Osteoblast (primary cell): ENCODE data around the gene PEX11B. TPM values are rescaled to one million over a fixed set of nuclear protein-coding genes. Genes with fewer than 3 reads are reported as not detected.

Experiments
- DNase-seq: peaks from one replicate; pipeline ENCODE4 v3.0.0; 2011; ENCODE audit warnings: low spot score, mixed read lengths; ENCODE audit not compliant: insufficient read length; ENCODE audit errors: missing footprints
- H2AFZ ChIP-seq: 2 replicates; pipeline ENCODE4 v1.6.0; 2011; ENCODE audit warnings: mild to moderate bottlenecking, low read length
- H3K27ac ChIP-seq: 2 replicates; pipeline ENCODE4 v1.5.1; 2011; ENCODE audit warnings: mild to moderate bottlenecking, low read depth, low read length, moderate library complexity
- H3K27me3 ChIP-seq: 2 replicates; pipeline ENCODE4 v1.6.0; 2012; ENCODE audit warnings: mild to moderate bottlenecking, control low read depth, inconsistent platforms, low read length, moderate library complexity; ENCODE audit not compliant: insufficient read depth
- H3K36me3 ChIP-seq: 2 replicates; pipeline ENCODE4 v1.5.1; 2011; ENCODE audit warnings: mild to moderate bottlenecking, low read length, control low read depth, moderate library complexity; ENCODE audit not compliant: insufficient read depth
- H3K4me1 ChIP-seq: 2 replicates; pipeline ENCODE4 v1.5.1; 2011; ENCODE audit warnings: mild to moderate bottlenecking, low read length, control low read depth, moderate library complexity; ENCODE audit not compliant: insufficient read depth
- H3K4me2 ChIP-seq: 2 replicates; pipeline ENCODE4 v1.6.0; 2011; ENCODE audit warnings: mild to moderate bottlenecking, low read length; ENCODE audit not compliant: insufficient read depth
- H3K4me3 ChIP-seq: fragments of 200-600 bp; sonication (generic); 3 replicates; pipeline ENCODE4 v1.5.1; 2012; ENCODE audit warnings: mild to moderate bottlenecking, low read length, inconsistent platforms; ENCODE audit not compliant: insufficient read depth
- H3K79me2 ChIP-seq: 2 replicates; pipeline ENCODE4 v1.6.0; 2012; ENCODE audit warnings: mild to moderate bottlenecking, low read length, control low read depth, inconsistent platforms; ENCODE audit not compliant: insufficient read depth
- H3K9me3 ChIP-seq: 2 replicates; pipeline ENCODE4 v1.5.1; 2011; ENCODE audit warnings: low read depth, low read length, control low read depth
- H4K20me1 ChIP-seq: 2 replicates; pipeline ENCODE4 v1.6.0; 2012; ENCODE audit warnings: mild to moderate bottlenecking, low read length, control low read depth; ENCODE audit not compliant: insufficient read depth
- total RNA-seq: library from RNA; depleted of rRNA; stranded (reverse); fragments of >200 nt; gene quantifications from 2 replicates; pipeline ENCODE4 v1.2.3, GENCODE V29; 2012
- TF ChIP-seq, protein P1 (sequence below): IDR thresholded peaks from 2 replicates; pipeline ENCODE4 v1.5.1; 2011; ENCODE audit warnings: mild to moderate bottlenecking, low read depth, low read length, moderate library complexity; ENCODE audit errors: extremely low read depth

PEX11B gene
- total RNA-seq, 1 donor = 20.3 TPM

DNA sequence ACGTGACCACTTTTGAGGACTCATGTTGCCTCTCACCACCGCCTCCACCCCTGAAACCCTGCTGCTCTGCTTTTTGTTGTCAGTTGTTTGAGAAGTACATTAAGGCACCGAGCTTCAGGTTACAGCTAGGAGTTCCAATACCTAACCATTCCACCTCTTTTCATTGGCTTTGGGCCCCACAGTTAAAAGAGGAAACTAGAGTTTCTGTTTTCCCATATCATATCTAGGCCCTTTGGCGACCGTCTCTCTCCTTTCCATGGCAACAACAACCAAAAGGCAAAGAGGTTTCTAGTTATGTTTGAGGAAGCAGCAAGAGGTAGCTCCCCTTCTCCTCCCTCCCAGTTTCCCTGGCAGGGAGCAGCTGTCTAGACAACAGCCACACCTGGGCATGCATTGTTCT is 38.7 kb downstream of the PEX11B start:
- Histone ChIP-seq H2AFZ (no peak overlapping the region), H3K4me3 (no peak overlapping the region), H4K20me1 (no peaks in the 10 kb centered on the region), H3K9me3 (no peaks in the 10 kb centered on the region), H3K36me3 (no peaks in the 10 kb centered on the region), H3K4me1 (peaks cover 9% of the 10 kb centered on the region), H3K27me3 (no peaks in the 10 kb centered on the region), H3K79me2 (no peaks in the 10 kb centered on the region), H3K27ac (no peak overlapping the region), H3K4me2 (no peak overlapping the region)
- TF ChIP-seq, protein P1, sequence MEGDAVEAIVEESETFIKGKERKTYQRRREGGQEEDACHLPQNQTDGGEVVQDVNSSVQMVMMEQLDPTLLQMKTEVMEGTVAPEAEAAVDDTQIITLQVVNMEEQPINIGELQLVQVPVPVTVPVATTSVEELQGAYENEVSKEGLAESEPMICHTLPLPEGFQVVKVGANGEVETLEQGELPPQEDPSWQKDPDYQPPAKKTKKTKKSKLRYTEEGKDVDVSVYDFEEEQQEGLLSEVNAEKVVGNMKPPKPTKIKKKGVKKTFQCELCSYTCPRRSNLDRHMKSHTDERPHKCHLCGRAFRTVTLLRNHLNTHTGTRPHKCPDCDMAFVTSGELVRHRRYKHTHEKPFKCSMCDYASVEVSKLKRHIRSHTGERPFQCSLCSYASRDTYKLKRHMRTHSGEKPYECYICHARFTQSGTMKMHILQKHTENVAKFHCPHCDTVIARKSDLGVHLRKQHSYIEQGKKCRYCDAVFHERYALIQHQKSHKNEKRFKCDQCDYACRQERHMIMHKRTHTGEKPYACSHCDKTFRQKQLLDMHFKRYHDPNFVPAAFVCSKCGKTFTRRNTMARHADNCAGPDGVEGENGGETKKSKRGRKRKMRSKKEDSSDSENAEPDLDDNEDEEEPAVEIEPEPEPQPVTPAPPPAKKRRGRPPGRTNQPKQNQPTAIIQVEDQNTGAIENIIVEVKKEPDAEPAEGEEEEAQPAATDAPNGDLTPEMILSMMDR = no peak
- DNase-seq = no peak

DNA sequence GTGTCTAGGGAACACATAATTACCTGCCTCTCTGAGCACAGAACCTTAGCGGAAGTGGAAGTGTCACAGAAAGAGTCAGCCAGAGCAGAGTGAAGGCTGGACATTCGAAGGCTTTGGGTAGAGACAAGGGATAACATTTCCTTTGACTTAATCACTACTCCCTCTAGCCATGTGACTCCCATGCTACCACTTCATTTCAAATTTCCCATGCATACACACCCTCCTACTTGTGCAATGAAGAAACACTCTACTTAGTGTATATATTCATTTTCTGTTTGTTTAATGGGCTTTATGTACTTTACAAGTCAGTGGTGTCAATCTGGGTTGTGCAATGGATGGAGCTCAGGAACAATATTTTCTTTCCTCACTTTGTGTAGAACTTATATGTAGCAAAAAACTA is 39.8 kb downstream of the PEX11B start:
- H3K4me2 ChIP-seq = no peak overlapping the region
- no peak overlapping the region for H3K27ac ChIP-seq
- H3K4me1 ChIP-seq = no peaks in the 10 kb centered on the region
- H3K4me3 ChIP-seq = no peak overlapping the region
- TF ChIP-seq, protein P1 = no peak
- no peak overlapping the region for H2AFZ ChIP-seq
- DNase-seq = peak; percentile 85
- H3K27me3 ChIP-seq = no peaks in the 10 kb centered on the region
- H3K36me3 ChIP-seq = no peaks in the 10 kb centered on the region
- no peaks in the 10 kb centered on the region for H4K20me1 ChIP-seq
- H3K79me2 ChIP-seq = no peaks in the 10 kb centered on the region
- H3K9me3 ChIP-seq = no peaks in the 10 kb centered on the region

DNA sequence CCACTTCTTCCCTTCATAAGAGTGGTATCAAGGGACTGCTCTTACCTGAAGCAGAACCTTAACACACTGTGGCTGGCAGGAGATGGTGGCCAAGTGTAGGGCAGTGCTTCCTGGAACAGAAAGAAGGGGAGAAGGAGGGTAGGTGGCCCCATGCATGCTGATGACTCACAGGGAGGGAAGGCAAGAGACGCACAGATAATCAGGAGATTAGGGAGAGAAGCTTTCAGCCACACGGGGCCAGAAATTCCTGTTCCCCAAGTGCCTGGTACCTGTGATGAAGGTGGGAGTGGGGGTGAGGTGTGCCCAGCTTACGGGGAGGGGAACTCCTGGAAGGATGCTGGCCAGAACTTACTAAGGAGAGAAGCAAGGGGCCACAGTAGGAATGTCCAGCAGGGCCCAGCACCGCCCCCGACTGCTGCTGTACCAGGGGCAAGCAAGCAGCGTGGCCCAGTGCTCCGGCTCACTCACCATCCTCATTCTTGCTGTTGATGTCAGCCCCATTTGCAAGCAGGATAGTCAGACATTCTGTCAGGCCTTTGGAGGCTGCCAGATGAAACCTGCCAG is 40.5 kb downstream of the PEX11B start:
- Histone ChIP-seq H3K4me1 (no peaks in the 10 kb centered on the region), H2AFZ (no peak overlapping the region), H3K27ac (no peak overlapping the region), H3K27me3 (no peaks in the 10 kb centered on the region), H3K4me2 (no peak overlapping the region), H3K4me3 (no peak overlapping the region), H3K36me3 (no peaks in the 10 kb centered on the region), H3K79me2 (no peaks in the 10 kb centered on the region), H3K9me3 (no peaks in the 10 kb centered on the region), H4K20me1 (no peaks in the 10 kb centered on the region)
- no peak for DNase-seq
- TF ChIP-seq, protein P1 = no peak

DNA sequence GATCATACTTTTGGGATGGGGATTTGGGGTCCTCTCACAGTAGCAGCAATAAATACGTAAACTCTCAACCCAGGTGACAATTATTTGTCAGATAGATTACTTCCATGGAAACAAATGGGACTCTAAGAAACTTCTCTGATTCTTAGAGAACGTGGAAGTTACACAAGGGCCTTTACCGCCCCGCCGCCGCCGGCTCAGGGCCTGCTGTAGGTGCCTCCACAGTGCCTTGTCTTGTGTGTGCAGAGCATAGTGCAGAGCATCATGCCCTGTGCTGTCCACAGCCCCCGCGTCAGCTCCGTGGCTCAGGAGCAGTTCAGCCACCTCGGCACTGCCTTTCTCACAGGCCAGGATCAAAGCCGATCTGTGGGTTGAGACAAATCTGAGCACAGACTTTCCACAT is 43.9 kb downstream of the PEX11B start:
- TF ChIP-seq, protein P1 = no peak
- DNase-seq = no peak
- Histone ChIP-seq H2AFZ (no peak overlapping the region), H3K4me1 (peaks cover 17% of the 10 kb centered on the region), H3K9me3 (no peaks in the 10 kb centered on the region), H3K79me2 (no peaks in the 10 kb centered on the region), H3K27ac (no peak overlapping the region), H3K4me2 (no peak overlapping the region), H3K27me3 (no peaks in the 10 kb centered on the region), H3K36me3 (no peaks in the 10 kb centered on the region), H3K4me3 (no peak overlapping the region), H4K20me1 (no peaks in the 10 kb centered on the region)
